ENCODE measurements around the gene MOB3A.

MOB3A gene

GRCh38 chr19:2033115-2033824, 62.9 kb downstream of the MOB3A start:
- peaks cover 3% of the 10 kb centered on the region; the same call in 1 of the 2 replicates for H3K9me3 ChIP-seq (ENCODE audit: insufficient read depth, low read length)
- H3K27me3 ChIP-seq (ENCODE audit: insufficient read depth, insufficient read length) = no peaks in the 10 kb centered on the region
- TF ChIP-seq YY1 (IDR thresholded peaks at IDR 0.05; ENCODE audit: insufficient read depth, insufficient read length) (no peak), ZNF274 (IDR thresholded peaks at IDR 0.05; ENCODE audit: low read depth, low read length) (no peak), SUZ12 (IDR thresholded peaks at IDR 0.05; ENCODE audit: extremely low read depth, insufficient read depth, insufficient read length) (no peak)
- H3K4me3 ChIP-seq (ENCODE audit: insufficient read length, low read depth) = no peak overlapping the region
- DNase-seq (ENCODE audit: low read depth, low spot score) = no peak
- H3K4me1 ChIP-seq (ENCODE audit: insufficient read depth, insufficient read length) = peaks cover 19% of the 10 kb centered on the region
- no peak overlapping the region for H3K9ac ChIP-seq (ENCODE audit: insufficient read length, low read depth)
- H3K36me3 ChIP-seq (ENCODE audit: insufficient read depth, insufficient read length, low read length) = peaks cover 10% of the 10 kb centered on the region

- peaks cover 21% of the 10 kb centered on the region for H3K4me1 ChIP-seq (ENCODE audit: insufficient read depth, insufficient read length)
- no peaks in the 10 kb centered on the region for H3K27me3 ChIP-seq (ENCODE audit: insufficient read depth, insufficient read length)
- H3K4me3 ChIP-seq (ENCODE audit: insufficient read length, low read depth) = no peak overlapping the region
- H3K9ac ChIP-seq (ENCODE audit: insufficient read length, low read depth) = peak overlapping the region; percentile 51
- peaks cover 3% of the 10 kb centered on the region; the same call in 1 of the 2 replicates for H3K9me3 ChIP-seq (ENCODE audit: insufficient read depth, low read length)
- no peak for DNase-seq (ENCODE audit: low read depth, low spot score)
- TF ChIP-seq ZNF274 (IDR thresholded peaks at IDR 0.05; ENCODE audit: low read depth, low read length) (no peak), SUZ12 (IDR thresholded peaks at IDR 0.05; ENCODE audit: extremely low read depth, insufficient read depth, insufficient read length) (no peak), YY1 (IDR thresholded peaks at IDR 0.05; ENCODE audit: insufficient read depth, insufficient read length) (no peak)
- peaks cover 2% of the 10 kb centered on the region for H3K36me3 ChIP-seq (ENCODE audit: insufficient read depth, insufficient read length, low read length)
Measured at GRCh38 chr19:2032296-2032941, 63.7 kb downstream of the MOB3A start.

- TF ChIP-seq SUZ12 (IDR thresholded peaks at IDR 0.05; ENCODE audit: extremely low read depth, insufficient read depth, insufficient read length) (no peak), YY1 (IDR thresholded peaks at IDR 0.05; ENCODE audit: insufficient read depth, insufficient read length) (no peak), ZNF274 (IDR thresholded peaks at IDR 0.05; ENCODE audit: low read depth, low read length) (no peak)
- peaks cover 6% of the 10 kb centered on the region for H3K4me1 ChIP-seq (ENCODE audit: insufficient read depth, insufficient read length)
- H3K9ac ChIP-seq (ENCODE audit: insufficient read length, low read depth) = no peak overlapping the region
- no peaks in the 10 kb centered on the region for H3K27me3 ChIP-seq (ENCODE audit: insufficient read depth, insufficient read length)
- no peak for DNase-seq (ENCODE audit: low read depth, low spot score)
- H3K9me3 ChIP-seq (ENCODE audit: insufficient read depth, low read length) = peaks cover 9% of the 10 kb centered on the region; the same call in 1 of the 2 replicates
- no peaks in the 10 kb centered on the region for H3K36me3 ChIP-seq (ENCODE audit: insufficient read depth, insufficient read length, low read length)
- no peak overlapping the region for H3K4me3 ChIP-seq (ENCODE audit: insufficient read length, low read depth)
Measured at GRCh38 chr19:2027361-2027760, 68.8 kb downstream of the MOB3A start.

GRCh38 chr19:2026770-2027169, 69.4 kb downstream of the MOB3A start:
- no peak overlapping the region for H3K4me3 ChIP-seq (ENCODE audit: insufficient read length, low read depth)
- no peaks in the 10 kb centered on the region for H3K36me3 ChIP-seq (ENCODE audit: insufficient read depth, insufficient read length, low read length)
- no peak for TF ChIP-seq YY1 (IDR thresholded peaks at IDR 0.05; ENCODE audit: insufficient read depth, insufficient read length)
- TF ChIP-seq ZNF274 (IDR thresholded peaks at IDR 0.05; ENCODE audit: low read depth, low read length) = no peak
- TF ChIP-seq SUZ12 (IDR thresholded peaks at IDR 0.05; ENCODE audit: extremely low read depth, insufficient read depth, insufficient read length) = no peak
- no peak overlapping the region for H3K9ac ChIP-seq (ENCODE audit: insufficient read length, low read depth)
- H3K4me1 ChIP-seq (ENCODE audit: insufficient read depth, insufficient read length) = peaks cover 3% of the 10 kb centered on the region
- no peaks in the 10 kb centered on the region for H3K27me3 ChIP-seq (ENCODE audit: insufficient read depth, insufficient read length)
- DNase-seq (ENCODE audit: low read depth, low spot score) = no peak
- peaks cover 9% of the 10 kb centered on the region; the same call in 1 of the 2 replicates for H3K9me3 ChIP-seq (ENCODE audit: insufficient read depth, low read length)

- Histone ChIP-seq H3K4me3 (ENCODE audit: insufficient read length, low read depth) (no peak overlapping the region), H3K9ac (ENCODE audit: insufficient read length, low read depth) (no peak overlapping the region), H3K36me3 (ENCODE audit: insufficient read depth, insufficient read length, low read length) (no peaks in the 10 kb centered on the region), H3K4me1 (ENCODE audit: insufficient read depth, insufficient read length) (no peaks in the 10 kb centered on the region), H3K9me3 (ENCODE audit: insufficient read depth, low read length) (peaks cover 6% of the 10 kb centered on the region; the same call in 1 of the 2 replicates), H3K27me3 (ENCODE audit: insufficient read depth, insufficient read length) (no peaks in the 10 kb centered on the region)
- no peak for TF ChIP-seq ZNF274 (IDR thresholded peaks at IDR 0.05; ENCODE audit: low read depth, low read length)
- no peak for TF ChIP-seq SUZ12 (IDR thresholded peaks at IDR 0.05; ENCODE audit: extremely low read depth, insufficient read depth, insufficient read length)
- no peak for TF ChIP-seq YY1 (IDR thresholded peaks at IDR 0.05; ENCODE audit: insufficient read depth, insufficient read length)
- DNase-seq (ENCODE audit: low read depth, low spot score) = no peak
Measured at GRCh38 chr19:2022289-2022688, 73.8 kb downstream of the MOB3A start.

- TF ChIP-seq SUZ12 (IDR thresholded peaks at IDR 0.05; ENCODE audit: extremely low read depth, insufficient read depth, insufficient read length) = no peak
- no peak for TF ChIP-seq ZNF274 (IDR thresholded peaks at IDR 0.05; ENCODE audit: low read depth, low read length)
- no peak for TF ChIP-seq YY1 (IDR thresholded peaks at IDR 0.05; ENCODE audit: insufficient read depth, insufficient read length)
- Histone ChIP-seq H3K36me3 (ENCODE audit: insufficient read depth, insufficient read length, low read length) (no peaks in the 10 kb centered on the region), H3K9me3 (ENCODE audit: insufficient read depth, low read length) (peaks cover 6% of the 10 kb centered on the region; the same call in 1 of the 2 replicates), H3K9ac (ENCODE audit: insufficient read length, low read depth) (no peak overlapping the region), H3K4me3 (ENCODE audit: insufficient read length, low read depth) (no peak overlapping the region), H3K4me1 (ENCODE audit: insufficient read depth, insufficient read length) (no peaks in the 10 kb centered on the region), H3K27me3 (ENCODE audit: insufficient read depth, insufficient read length) (no peaks in the 10 kb centered on the region)
- no peak for DNase-seq (ENCODE audit: low read depth, low spot score)
Measured at GRCh38 chr19:2021453-2022140, 74.5 kb downstream of the MOB3A start.
